Uterus (tissue), 2 donors: ENCODE results near the gene CASKIN2.

Source experiments
- CTCF ChIP-seq, 4 experiments: fragments of 200-600 bp in 2 of 4; fragments of 450-650 bp in 2 of 4; sonication (generic) in 2 of 4; IDR thresholded peaks; one replicate each; pipeline ENCODE4 v1.5.1; 2016 to 2019; ENCODE audit warnings: antibody characterized with exemption in 4 of 4, mild to moderate bottlenecking in 2 of 4, moderate library complexity in 1 of 4
- POLR2A ChIP-seq, 2 donors: fragments of 450-650 bp; IDR thresholded peaks; one replicate each; pipeline ENCODE4 v1.6.1; 2016; ENCODE audit warnings: antibody characterized with exemption in 2 of 2, mild to moderate bottlenecking in 1 of 2, moderate library complexity in 1 of 2

- TF ChIP-seq CTCF (IDR thresholded peaks at IDR 0.05) (no peak), POLR2A (IDR thresholded peaks at IDR 0.05) (no peak)
Observed at GRCh38 chr17:75454193-75454592, 61.1 kb downstream of the CASKIN2 start.
